Mesendoderm (in vitro differentiated cells): Measurements from ENCODE around the gene TTC33.

ENCODE experiments used
- DNase-seq: peaks from one replicate; pipeline ENCODE4 v3.0.0; 2013
- H2AK5ac ChIP-seq: 2 replicates; pipeline ENCODE4 v1.6.1; 2013; ENCODE audit warnings: low read length, inconsistent platforms
- H2BK120ac ChIP-seq: 2 replicates; pipeline ENCODE4 v1.6.1; 2013; ENCODE audit warnings: low read depth, mild to moderate bottlenecking, low read length, moderate library complexity, mixed read lengths
- H2BK15ac ChIP-seq: replicated peaks from 2 replicates; pipeline ENCODE4 v1.6.1; 2013; ENCODE audit warnings: low read depth, mild to moderate bottlenecking, moderate library complexity
- H2BK5ac ChIP-seq: 2 replicates; pipeline ENCODE4 v1.6.1; 2013; ENCODE audit warnings: low read length, inconsistent platforms
- H3K18ac ChIP-seq: 2 replicates; pipeline ENCODE4 v1.6.1; 2013; ENCODE audit warnings: mild to moderate bottlenecking, low read length, mixed read lengths
- H3K23ac ChIP-seq: one replicate; pipeline ENCODE4 v1.6.1; 2013; ENCODE audit warnings: low read length
- H3K27ac ChIP-seq: 2 replicates; pipeline ENCODE4 v1.5.1; 2013; ENCODE audit warnings: low read depth, mild to moderate bottlenecking, inconsistent platforms, low read length, moderate library complexity
- H3K27me3 ChIP-seq: 2 replicates; pipeline ENCODE4 v1.6.1; 2013; ENCODE audit warnings: low read length, control low read depth, mild to moderate bottlenecking, inconsistent platforms; ENCODE audit not compliant: insufficient read depth, poor library complexity
- H3K36me3 ChIP-seq: 2 replicates; pipeline ENCODE4 v1.6.1; 2013; ENCODE audit warnings: low read length, inconsistent platforms; ENCODE audit not compliant: control insufficient read depth, insufficient read depth
- H3K4ac ChIP-seq: one replicate; pipeline ENCODE4 v1.6.1; 2013; ENCODE audit warnings: low read depth, mild to moderate bottlenecking, low read length, moderate library complexity
- H3K4me1 ChIP-seq: 2 replicates; pipeline ENCODE4 v1.6.1; 2013; ENCODE audit warnings: low read depth, low read length, inconsistent platforms; ENCODE audit not compliant: control insufficient read depth
- H3K4me2 ChIP-seq: 2 replicates; pipeline ENCODE4 v1.6.1; 2013; ENCODE audit warnings: low read length
- H3K4me3 ChIP-seq: 2 replicates; pipeline ENCODE4 v1.5.1; 2013; ENCODE audit warnings: mild to moderate bottlenecking, low read length
- H3K56ac ChIP-seq: one replicate; pipeline ENCODE4 v1.6.1; 2013; ENCODE audit warnings: low read length
- H3K79me1 ChIP-seq: 2 replicates; pipeline ENCODE4 v1.6.1; 2013; ENCODE audit warnings: low read length, inconsistent platforms
- H3K79me2 ChIP-seq: 2 replicates; pipeline ENCODE4 v1.6.1; 2013; ENCODE audit warnings: mild to moderate bottlenecking, low read length; ENCODE audit not compliant: control insufficient read depth, insufficient read depth
- H3K9ac ChIP-seq: 2 replicates; pipeline ENCODE4 v1.6.1; 2013; ENCODE audit warnings: low read length, inconsistent platforms
- H4K5ac ChIP-seq: one replicate; pipeline ENCODE4 v1.6.1; 2013; ENCODE audit warnings: low read length
- H4K8ac ChIP-seq: one replicate; pipeline ENCODE4 v1.6.1; 2013; ENCODE audit warnings: low read depth, mild to moderate bottlenecking, control low read depth, low read length, moderate library complexity
- WGBS: extraction: QIAGEN DNeasy Blood & Tissue Kit; methylation state at CpG from one replicate; pipeline ENCODE4 v1.1.7; 2013; ENCODE audit warnings: low lambda C conversion rate, missing lambda C conversion rate; ENCODE audit not compliant: insufficient coverage; ENCODE audit errors: extremely low coverage; 5-methylcytosine and 5-hydroxymethylcytosine counted together

TTC33 gene

GRCh38 chr5:40736103-40736875 lies 19.5 kb downstream of the TTC33 start:
- peak; percentile 59 for DNase-seq
- Histone ChIP-seq H3K79me1 (no peaks in the 10 kb centered on the region), H3K23ac (no peak overlapping the region), H2BK15ac (no peak overlapping the region), H3K27ac (no peak overlapping the region), H4K5ac (no peak overlapping the region), H3K79me2 (no peaks in the 10 kb centered on the region), H3K4me1 (peaks cover 1% of the 10 kb centered on the region), H3K18ac (no peak overlapping the region), H3K4me2 (no peak overlapping the region), H4K8ac (no peak overlapping the region), H2BK5ac (no peak overlapping the region), H3K9ac (no peak overlapping the region), H3K4ac (no peak overlapping the region), H3K27me3 (no peaks in the 10 kb centered on the region), H3K36me3 (no peaks in the 10 kb centered on the region), H3K4me3 (no peak overlapping the region), H2AK5ac (no peak overlapping the region), H2BK120ac (no peak overlapping the region), H3K56ac (no peak overlapping the region)
- no CpG with 5 or more reads among the region's 1 CpG for WGBS

DNA sequence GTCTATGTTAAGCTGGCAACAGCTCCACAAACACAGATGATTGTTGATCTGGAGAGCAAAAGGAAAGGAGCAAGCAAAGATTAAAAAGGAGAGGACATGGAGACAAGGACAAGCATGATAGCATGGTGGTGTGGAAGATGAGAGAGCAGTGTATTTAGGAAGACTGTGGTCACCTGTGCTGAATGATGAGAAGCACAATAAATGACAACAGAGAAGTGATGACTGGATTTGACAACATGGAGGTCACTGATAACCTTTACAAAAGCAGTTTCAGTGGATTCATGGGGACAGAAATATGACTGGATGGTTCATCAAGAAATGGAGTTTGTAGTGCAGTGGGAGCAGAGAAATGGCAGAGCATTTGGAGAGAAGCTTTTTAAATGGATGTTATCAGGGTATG lies 20.2 kb downstream of the TTC33 start:
- Histone ChIP-seq H3K79me1 (no peaks in the 10 kb centered on the region), H2BK5ac (no peak overlapping the region), H3K18ac (no peak overlapping the region), H3K4me2 (no peak overlapping the region), H3K23ac (no peak overlapping the region), H3K36me3 (no peaks in the 10 kb centered on the region), H3K79me2 (no peaks in the 10 kb centered on the region), H2BK120ac (no peak overlapping the region), H3K27me3 (no peaks in the 10 kb centered on the region), H3K4ac (no peak overlapping the region), H4K5ac (no peak overlapping the region), H2AK5ac (no peak overlapping the region), H4K8ac (no peak overlapping the region), H3K4me3 (no peak overlapping the region), H3K27ac (no peak overlapping the region), H2BK15ac (no peak overlapping the region), H3K9ac (no peak overlapping the region), H3K4me1 (peaks cover 1% of the 10 kb centered on the region), H3K56ac (no peak overlapping the region)
- DNase-seq: no peak

- Histone ChIP-seq H3K4ac (no peak overlapping the region), H3K9ac (no peak overlapping the region), H4K5ac (no peak overlapping the region), H3K4me2 (no peak overlapping the region), H2BK120ac (no peak overlapping the region), H2AK5ac (no peak overlapping the region), H3K23ac (no peak overlapping the region), H2BK5ac (no peak overlapping the region), H4K8ac (no peak overlapping the region), H3K18ac (no peak overlapping the region), H3K4me3 (no peak overlapping the region), H3K79me2 (no peaks in the 10 kb centered on the region), H3K79me1 (no peaks in the 10 kb centered on the region), H3K27ac (no peak overlapping the region), H3K4me1 (peaks cover 1% of the 10 kb centered on the region), H3K27me3 (no peaks in the 10 kb centered on the region), H3K56ac (no peak overlapping the region), H3K36me3 (no peaks in the 10 kb centered on the region), H2BK15ac (no peak overlapping the region)
- no peak for DNase-seq
- WGBS: no CpG with 5 or more reads among the region's 2 CpGs
These were observed 20.8 kb downstream of the TTC33 start for GRCh38 chr5:40734986-40735385.

- no peak overlapping the region for H2BK5ac ChIP-seq
- no peak overlapping the region for H2BK120ac ChIP-seq
- H4K5ac ChIP-seq: no peak overlapping the region
- H3K27me3 ChIP-seq: no peaks in the 10 kb centered on the region
- no peak overlapping the region for H3K23ac ChIP-seq
- no peak overlapping the region for H2AK5ac ChIP-seq
- WGBS: no CpG with 5 or more reads among the region's 3 CpGs
- H3K18ac ChIP-seq: no peak overlapping the region
- H4K8ac ChIP-seq: no peak overlapping the region
- H3K4ac ChIP-seq: no peak overlapping the region
- no peak overlapping the region for H3K4me3 ChIP-seq
- no peak overlapping the region for H3K9ac ChIP-seq
- no peaks in the 10 kb centered on the region for H3K36me3 ChIP-seq
- H3K79me1 ChIP-seq: no peaks in the 10 kb centered on the region
- H3K27ac ChIP-seq: no peak overlapping the region
- no peaks in the 10 kb centered on the region for H3K79me2 ChIP-seq
- H3K56ac ChIP-seq: no peak overlapping the region
- H3K4me1 ChIP-seq: peaks cover 1% of the 10 kb centered on the region
- H3K4me2 ChIP-seq: no peak overlapping the region
- no peak overlapping the region for H2BK15ac ChIP-seq
- DNase-seq: no peak
These were observed 21.7 kb downstream of the TTC33 start for GRCh38 chr5:40733879-40734563.

- Histone ChIP-seq H3K4me3 (no peak overlapping the region), H3K4me1 (peaks cover 1% of the 10 kb centered on the region), H3K79me1 (no peaks in the 10 kb centered on the region), H2AK5ac (no peak overlapping the region), H3K23ac (no peak overlapping the region), H3K4ac (no peak overlapping the region), H3K79me2 (no peaks in the 10 kb centered on the region), H3K56ac (no peak overlapping the region), H3K9ac (no peak overlapping the region), H3K4me2 (no peak overlapping the region), H2BK5ac (no peak overlapping the region), H3K36me3 (no peaks in the 10 kb centered on the region), H3K18ac (no peak overlapping the region), H4K5ac (no peak overlapping the region), H4K8ac (no peak overlapping the region), H3K27ac (no peak overlapping the region), H2BK120ac (no peak overlapping the region), H3K27me3 (no peaks in the 10 kb centered on the region), H2BK15ac (no peak overlapping the region)
- WGBS: no CpG with 5 or more reads among the region's 2 CpGs
- DNase-seq: no peak
These were observed 22.3 kb downstream of the TTC33 start for GRCh38 chr5:40733434-40733833.
